Inferior parietal cortex (tissue), 1 donor: ENCODE measurements around the gene SLC7A9.

Experiments
- DNase-seq: peaks from one replicate; pipeline ENCODE4 v3.0.0-alpha.2; 2016; ENCODE audit errors: extremely low spot score

The SLC7A9 gene

GRCh38 chr19:32828643-32829344 lies 40.8 kb downstream of the SLC7A9 start:
- no peak for DNase-seq

GRCh38 chr19:32828139-32828538 lies 41.4 kb downstream of the SLC7A9 start:
- no peak for DNase-seq

GRCh38 chr19:32824916-32825608 lies 44.5 kb downstream of the SLC7A9 start:
- no peak for DNase-seq

GRCh38 chr19:32824191-32824751 lies 45.3 kb downstream of the SLC7A9 start:
- DNase-seq: no peak

- no peak for DNase-seq
Measured at GRCh38 chr19:32823747-32824102, 45.8 kb downstream of the SLC7A9 start.

- no peak for DNase-seq
Measured at GRCh38 chr19:32822916-32823746, 46.4 kb downstream of the SLC7A9 start.

- DNase-seq: no peak
Measured at GRCh38 chr19:32819419-32820400, 49.9 kb downstream of the SLC7A9 start.

- no peak for DNase-seq
Measured at GRCh38 chr19:32818536-32818935, 51.0 kb downstream of the SLC7A9 start.

GRCh38 chr19:32817569-32818476 lies 51.7 kb downstream of the SLC7A9 start:
- no peak for DNase-seq

- DNase-seq: no peak
Measured at GRCh38 chr19:32816555-32817099, 52.9 kb downstream of the SLC7A9 start.

- no peak for DNase-seq
Measured at GRCh38 chr19:32814624-32815023, 54.9 kb downstream of the SLC7A9 start.

- DNase-seq: no peak
Measured at GRCh38 chr19:32813862-32814425, 55.6 kb downstream of the SLC7A9 start.

GRCh38 chr19:32812571-32812970 lies 57.0 kb downstream of the SLC7A9 start:
- DNase-seq: no peak

- no peak for DNase-seq
Measured at GRCh38 chr19:32812036-32812435, 57.5 kb downstream of the SLC7A9 start.

GRCh38 chr19:32811151-32811550 lies 58.4 kb downstream of the SLC7A9 start:
- no peak for DNase-seq

- DNase-seq: no peak
Measured at GRCh38 chr19:32810452-32810851, 59.1 kb downstream of the SLC7A9 start.

- DNase-seq: no peak
Measured at GRCh38 chr19:32809754-32810153, 59.8 kb downstream of the SLC7A9 start.

GRCh38 chr19:32809254-32809653 lies 60.3 kb downstream of the SLC7A9 start:
- no peak for DNase-seq

- no peak for DNase-seq
Measured at GRCh38 chr19:32808236-32808635, 61.3 kb downstream of the SLC7A9 start.
